Heart left ventricle (tissue), 13 donors: ENCODE data around the gene OTP.

Experiments used
- POLR2A ChIP-seq, 2 donors: fragments of 450-650 bp; IDR thresholded peaks; one replicate each; pipeline ENCODE4 v1.6.1; 2017; ENCODE audit warnings: antibody characterized with exemption in 2 of 2, mild to moderate bottlenecking in 2 of 2, moderate library complexity in 2 of 2
- TF ChIP-seq, protein P1 (sequence below), 12 donors: fragments of 200-600 bp; sonication (generic) in 4 of 12; IDR thresholded peaks; one replicate each; pipeline versions ENCODE4 v1.5.0 to v1.8.0; 2018 to 2022; ENCODE audit warnings: antibody characterized with exemption in 12 of 12, mild to moderate bottlenecking in 5 of 12
- donor health status: ischemic (EF 13 %, LVEDD 7.1; RV severe dilation, severe dysfunction).
- donor health status: DM: no; HTN: yes; CAD: no.
- donor health status: DM: no; HTN: no; CAD: no.
- donor health status: ischemic (EF 25% LVEDD 6.9; RV normal size, moderate dysfunction).
- donor health status: ischemic (EF 25% LVEDD 5.7; RV mildly dilated, moderate dysfunction).
- donor health status: ischemic (EF 35%, LVEDD 5.7; RV mildly dilated, moderate dysfunction).
- donor health status: nonischemic (EF 11% LVEDD 7.7; RV severe dilation, severe dysfunction).
- donor health status: DM: yes; HTN: yes; CAD: no.
- donor health status: PGD.
- donor health status: ischemic (EF 29% LVEDD 5.4; RV normal size, mild dysfunction).
- donor health status: nonischemic (EF 23%, LVEDD 6.1; RV moderate dilation, normal function).

DNA sequence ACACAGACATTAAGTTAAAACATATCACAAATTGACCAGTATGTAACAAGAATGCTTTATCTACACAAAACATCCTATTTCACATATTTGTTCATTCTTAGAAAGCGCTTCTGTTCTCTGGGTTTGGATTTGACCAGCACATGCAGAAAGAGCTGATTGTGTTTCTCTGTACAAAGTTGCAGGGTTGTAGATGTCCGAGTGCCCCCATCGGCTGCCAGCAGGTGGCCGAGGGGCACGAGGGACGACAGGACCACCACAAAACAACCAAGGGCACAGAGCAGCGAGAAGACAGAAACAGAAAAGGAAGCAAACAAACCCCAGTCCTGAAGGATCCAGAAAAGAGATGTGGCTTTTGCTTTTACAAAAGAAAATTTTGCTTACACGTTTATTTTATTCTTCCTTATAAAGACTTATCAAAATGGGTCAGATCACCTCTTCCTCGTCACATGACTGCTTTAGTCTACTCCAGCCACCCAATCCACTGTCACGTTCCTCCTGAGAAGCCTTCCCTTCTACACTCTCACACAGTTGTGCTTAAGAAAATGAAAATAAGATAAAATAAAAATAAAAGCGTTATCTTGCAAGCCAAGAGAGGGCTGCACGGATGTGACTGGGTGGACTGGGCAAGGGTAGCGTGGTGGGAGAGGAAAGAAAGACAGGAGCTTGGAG is 9.5 kb downstream of the OTP start:
- TF ChIP-seq, protein P1, sequence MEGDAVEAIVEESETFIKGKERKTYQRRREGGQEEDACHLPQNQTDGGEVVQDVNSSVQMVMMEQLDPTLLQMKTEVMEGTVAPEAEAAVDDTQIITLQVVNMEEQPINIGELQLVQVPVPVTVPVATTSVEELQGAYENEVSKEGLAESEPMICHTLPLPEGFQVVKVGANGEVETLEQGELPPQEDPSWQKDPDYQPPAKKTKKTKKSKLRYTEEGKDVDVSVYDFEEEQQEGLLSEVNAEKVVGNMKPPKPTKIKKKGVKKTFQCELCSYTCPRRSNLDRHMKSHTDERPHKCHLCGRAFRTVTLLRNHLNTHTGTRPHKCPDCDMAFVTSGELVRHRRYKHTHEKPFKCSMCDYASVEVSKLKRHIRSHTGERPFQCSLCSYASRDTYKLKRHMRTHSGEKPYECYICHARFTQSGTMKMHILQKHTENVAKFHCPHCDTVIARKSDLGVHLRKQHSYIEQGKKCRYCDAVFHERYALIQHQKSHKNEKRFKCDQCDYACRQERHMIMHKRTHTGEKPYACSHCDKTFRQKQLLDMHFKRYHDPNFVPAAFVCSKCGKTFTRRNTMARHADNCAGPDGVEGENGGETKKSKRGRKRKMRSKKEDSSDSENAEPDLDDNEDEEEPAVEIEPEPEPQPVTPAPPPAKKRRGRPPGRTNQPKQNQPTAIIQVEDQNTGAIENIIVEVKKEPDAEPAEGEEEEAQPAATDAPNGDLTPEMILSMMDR (IDR thresholded peaks at IDR 0.05), result no peak
- TF ChIP-seq POLR2A (IDR thresholded peaks at IDR 0.05), result no peak
